ENCODE results near the gene AUTS2.

DNA sequence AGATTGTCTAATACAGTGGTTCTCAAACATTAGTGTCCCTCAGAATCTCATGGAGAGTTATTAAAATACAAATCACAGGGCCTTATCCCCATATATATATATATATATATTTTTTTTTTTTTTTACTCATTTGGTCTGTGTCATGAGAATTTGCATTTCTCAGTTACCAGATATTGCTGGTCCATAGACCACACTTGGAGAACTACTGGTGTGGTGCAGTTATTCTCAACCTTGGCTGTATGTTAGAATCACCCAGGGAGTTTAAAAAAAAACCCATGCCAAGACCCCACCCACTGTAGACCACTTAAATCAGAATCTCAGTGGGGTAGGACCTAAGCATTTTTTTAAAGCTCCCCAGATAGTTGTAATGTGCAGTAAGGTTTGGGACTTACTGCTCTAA, 179.9 kb downstream of the AUTS2 start:
- TF ChIP-seq, protein P1, sequence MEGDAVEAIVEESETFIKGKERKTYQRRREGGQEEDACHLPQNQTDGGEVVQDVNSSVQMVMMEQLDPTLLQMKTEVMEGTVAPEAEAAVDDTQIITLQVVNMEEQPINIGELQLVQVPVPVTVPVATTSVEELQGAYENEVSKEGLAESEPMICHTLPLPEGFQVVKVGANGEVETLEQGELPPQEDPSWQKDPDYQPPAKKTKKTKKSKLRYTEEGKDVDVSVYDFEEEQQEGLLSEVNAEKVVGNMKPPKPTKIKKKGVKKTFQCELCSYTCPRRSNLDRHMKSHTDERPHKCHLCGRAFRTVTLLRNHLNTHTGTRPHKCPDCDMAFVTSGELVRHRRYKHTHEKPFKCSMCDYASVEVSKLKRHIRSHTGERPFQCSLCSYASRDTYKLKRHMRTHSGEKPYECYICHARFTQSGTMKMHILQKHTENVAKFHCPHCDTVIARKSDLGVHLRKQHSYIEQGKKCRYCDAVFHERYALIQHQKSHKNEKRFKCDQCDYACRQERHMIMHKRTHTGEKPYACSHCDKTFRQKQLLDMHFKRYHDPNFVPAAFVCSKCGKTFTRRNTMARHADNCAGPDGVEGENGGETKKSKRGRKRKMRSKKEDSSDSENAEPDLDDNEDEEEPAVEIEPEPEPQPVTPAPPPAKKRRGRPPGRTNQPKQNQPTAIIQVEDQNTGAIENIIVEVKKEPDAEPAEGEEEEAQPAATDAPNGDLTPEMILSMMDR (optimal IDR thresholded peaks at IDR 0.05 in 1 of 3, IDR thresholded peaks at IDR 0.05 in 1 of 3, conservative IDR thresholded peaks at IDR 0.05 in 1 of 3; ENCODE audit: extremely low read depth in 1 of 3, insufficient read depth in 2 of 3, low read length in 3 of 3), result no peak
- TF ChIP-seq EZH2 (IDR thresholded peaks at IDR 0.05; ENCODE audit: low read length), result no peak
